Body of pancreas (tissue), 4 donors: Measurements from ENCODE around the gene ERVFRD-1. TPM values are rescaled to one million over a fixed set of nuclear protein-coding genes. Genes with fewer than 3 reads are reported as not detected.

Experiments used
- ATAC-seq: fragments of 150-250 bp; one replicate; pipeline ENCODE4 v1.9.1; 2016
- DNase-seq, 4 donors: peaks; one replicate each; pipeline ENCODE4 v3.0.0-alpha.2; 2019
- H3K27ac ChIP-seq, 4 donors: fragments of 200-600 bp; sonication (generic); 1 replicate in 3 of 4; 2 replicates in 1 of 4; pipeline versions ENCODE4 v1.5.1 to v1.6.1; 2016 to 2019; ENCODE audit warnings: mild to moderate bottlenecking in 1 of 4, mixed read lengths in 1 of 4, moderate library complexity in 1 of 4
- H3K27me3 ChIP-seq, 2 donors: fragments of 200-600 bp; sonication (generic); one replicate each; pipeline ENCODE4 v1.6.0; 2016; ENCODE audit warnings: mild to moderate bottlenecking in 1 of 2
- H3K36me3 ChIP-seq, 2 donors: fragments of 200-600 bp; sonication (generic); replicated peaks in 1 of 2; 2 replicates each; pipeline ENCODE4 v1.5.1; 2016; ENCODE audit warnings: low read depth in 2 of 2; ENCODE audit not compliant: insufficient read depth in 1 of 2
- H3K4me1 ChIP-seq: fragments of 200-600 bp; sonication (generic); one replicate; pipeline ENCODE4 v1.6.0; 2016
- H3K4me3 ChIP-seq, 2 donors: fragments of 200-600 bp; sonication (generic); 1 replicate in 1 of 2; 2 replicates in 1 of 2; pipeline ENCODE4 v1.5.1; 2016 to 2019
- H3K9me3 ChIP-seq, 3 donors: fragments of 200-600 bp; sonication (generic); 1 replicate in 2 of 3; 2 replicates in 1 of 3; pipeline ENCODE4 v1.5.1; 2016
- POLR2A ChIP-seq, 3 donors: fragments of 450-650 bp; IDR thresholded peaks; one replicate each; pipeline ENCODE4 v1.6.1; 2016; ENCODE audit warnings: antibody characterized with exemption in 3 of 3, mild to moderate bottlenecking in 2 of 3
- WGBS, 2 donors: methylation state at CpG; one replicate each; pipeline ENCODE4 v1.1.5; 2017; 5-methylcytosine and 5-hydroxymethylcytosine counted together
- intact Hi-C: fragments of 100-400 bp; cut with DNase I; formaldehyde crosslinking; loops from one replicate; pipeline ENCODE4 v1.15.1; 2023
- total RNA-seq, 2 donors: library from RNA; depleted of rRNA; stranded (reverse); fragments of >200 nt; gene quantifications; one replicate each; pipeline ENCODE4 v1.1.0, GENCODE V29; 2016
- TF ChIP-seq, protein P1 (sequence below), 7 experiments: fragments of 450-650 bp in 4 of 7; fragments of 200-600 bp in 3 of 7; sonication (generic) in 3 of 7; IDR thresholded peaks; one replicate each; pipeline ENCODE4 v1.5.1; 2016 to 2019; ENCODE audit warnings: antibody characterized with exemption in 7 of 7

ERVFRD-1 gene
- total RNA-seq, 2 donors from 2014 or later = not detected

GRCh38 chr6:11111769-11112437 lies 378 bp upstream of the ERVFRD-1 start:
- no peaks in the 10 kb centered on the region for H3K36me3 ChIP-seq
- DNase-seq (no peak), ATAC-seq (no peak)
- intact Hi-C loops = no loop called here
- 46 to 64% methylated on average over 9 of the region's 9 CpGs for WGBS, 2 donors
- H3K4me1 ChIP-seq = peaks cover 10% of the 10 kb centered on the region
- H3K9me3 ChIP-seq = no peaks in the 10 kb centered on the region
- no peaks in the 10 kb centered on the region for H3K27me3 ChIP-seq
- H3K4me3 ChIP-seq = no peak overlapping the region
- TF ChIP-seq, protein P1, sequence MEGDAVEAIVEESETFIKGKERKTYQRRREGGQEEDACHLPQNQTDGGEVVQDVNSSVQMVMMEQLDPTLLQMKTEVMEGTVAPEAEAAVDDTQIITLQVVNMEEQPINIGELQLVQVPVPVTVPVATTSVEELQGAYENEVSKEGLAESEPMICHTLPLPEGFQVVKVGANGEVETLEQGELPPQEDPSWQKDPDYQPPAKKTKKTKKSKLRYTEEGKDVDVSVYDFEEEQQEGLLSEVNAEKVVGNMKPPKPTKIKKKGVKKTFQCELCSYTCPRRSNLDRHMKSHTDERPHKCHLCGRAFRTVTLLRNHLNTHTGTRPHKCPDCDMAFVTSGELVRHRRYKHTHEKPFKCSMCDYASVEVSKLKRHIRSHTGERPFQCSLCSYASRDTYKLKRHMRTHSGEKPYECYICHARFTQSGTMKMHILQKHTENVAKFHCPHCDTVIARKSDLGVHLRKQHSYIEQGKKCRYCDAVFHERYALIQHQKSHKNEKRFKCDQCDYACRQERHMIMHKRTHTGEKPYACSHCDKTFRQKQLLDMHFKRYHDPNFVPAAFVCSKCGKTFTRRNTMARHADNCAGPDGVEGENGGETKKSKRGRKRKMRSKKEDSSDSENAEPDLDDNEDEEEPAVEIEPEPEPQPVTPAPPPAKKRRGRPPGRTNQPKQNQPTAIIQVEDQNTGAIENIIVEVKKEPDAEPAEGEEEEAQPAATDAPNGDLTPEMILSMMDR (IDR thresholded peaks at IDR 0.05) = no peak
- no peak for TF ChIP-seq POLR2A (IDR thresholded peaks at IDR 0.05)
- no peak overlapping the region for H3K27ac ChIP-seq

GRCh38 chr6:11108726-11109125 lies 2.8 kb downstream of the ERVFRD-1 start:
- Histone ChIP-seq H3K27ac (no peak overlapping the region), H3K4me3 (no peak overlapping the region)
- TF ChIP-seq POLR2A (IDR thresholded peaks at IDR 0.05) = no peak
- TF ChIP-seq, protein P1 (IDR thresholded peaks at IDR 0.05) = no peak

GRCh38 chr6:11103065-11103464 lies 8.5 kb downstream of the ERVFRD-1 start:
- 79 to 87% methylated on average over 5 of the region's 5 CpGs for WGBS, 2 donors
- intact Hi-C loops = no loop called here

More at GRCh38 chr6:11108726-11109125, 2.8 kb downstream of the ERVFRD-1 start:
- DNase-seq (no peak), ATAC-seq (no peak)
- Histone ChIP-seq H3K27me3 (no peaks in the 10 kb centered on the region), H3K36me3 (no peaks in the 10 kb centered on the region), H3K4me1 (peaks cover 10% of the 10 kb centered on the region), H3K9me3 (no peaks in the 10 kb centered on the region)
- intact Hi-C loops = no loop called here

GRCh38 chr6:11101417-11101816 lies 10.1 kb downstream of the ERVFRD-1 start:
- H3K27me3 ChIP-seq = no peaks in the 10 kb centered on the region
- H3K4me3 ChIP-seq = no peak overlapping the region
- H3K4me1 ChIP-seq = no peaks in the 10 kb centered on the region
- H3K27ac ChIP-seq = no peak overlapping the region
- TF ChIP-seq POLR2A (IDR thresholded peaks at IDR 0.05) = no peak
- TF ChIP-seq, protein P1 (IDR thresholded peaks at IDR 0.05) = no peak
- DNase-seq (no peak), ATAC-seq (no peak)
- WGBS, 2 donors = 86 to 99% methylated on average over 5 of the region's 5 CpGs
- no peaks in the 10 kb centered on the region for H3K9me3 ChIP-seq
- H3K36me3 ChIP-seq = no peaks in the 10 kb centered on the region
- intact Hi-C loops = no loop called here

More at GRCh38 chr6:11103065-11103464, 8.5 kb downstream of the ERVFRD-1 start:
- ATAC-seq (no peak), DNase-seq (no peak)
- H3K9me3 ChIP-seq = no peaks in the 10 kb centered on the region
- H3K36me3 ChIP-seq = no peaks in the 10 kb centered on the region
- H3K27ac ChIP-seq = no peak overlapping the region
- H3K27me3 ChIP-seq = no peaks in the 10 kb centered on the region
- no peak overlapping the region for H3K4me3 ChIP-seq
- no peaks in the 10 kb centered on the region for H3K4me1 ChIP-seq
- TF ChIP-seq POLR2A (IDR thresholded peaks at IDR 0.05) = no peak
- TF ChIP-seq, protein P1 (IDR thresholded peaks at IDR 0.05) = no peak

DNA sequence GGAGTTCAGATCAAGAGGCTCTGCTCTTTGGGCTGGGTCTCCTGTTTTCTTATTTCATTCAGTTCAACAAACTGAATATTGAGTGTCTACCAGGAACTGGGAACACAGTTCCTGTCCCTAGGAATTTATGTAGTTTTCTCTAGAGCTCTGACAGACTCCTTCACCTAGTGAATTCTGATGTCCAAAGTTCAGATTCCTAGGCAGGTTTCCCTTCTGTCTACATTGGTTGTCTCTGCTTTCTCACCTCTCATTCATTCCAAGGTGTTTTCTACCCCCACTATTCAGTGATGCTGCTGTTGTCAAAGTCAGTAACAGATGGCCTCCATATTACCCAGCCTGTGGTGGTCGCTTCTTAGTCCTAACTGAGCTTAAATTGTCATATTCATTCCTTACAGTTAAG lies 13.5 kb downstream of the ERVFRD-1 start:
- Histone ChIP-seq H3K9me3 (no peaks in the 10 kb centered on the region), H3K36me3 (no peaks in the 10 kb centered on the region), H3K27ac (no peak overlapping the region), H3K4me1 (peaks cover 16% of the 10 kb centered on the region), H3K27me3 (no peaks in the 10 kb centered on the region), H3K4me3 (no peak overlapping the region)
- no peak for TF ChIP-seq POLR2A (IDR thresholded peaks at IDR 0.05)
- TF ChIP-seq, protein P1 (IDR thresholded peaks at IDR 0.05) = no peak
- intact Hi-C loops = no loop called here
- 92 to 94% methylated on average over 1 of the region's 1 CpG for WGBS, 2 donors
- DNase-seq (no peak), ATAC-seq (no peak)
